A673 (cell line): ENCODE measurements around the gene LMF1.

ENCODE experiments used
- CTCF ChIP-seq: fragments of 300-800, 200-600 bp; sonication (generic); conservative IDR thresholded peaks from 2 replicates; pipeline ENCODE4 v1.5.1; 2017; ENCODE audit warnings: low read depth, mild to moderate bottlenecking, antibody characterized with exemption, low read length, moderate library complexity, mixed read lengths
- EZH2 ChIP-seq: fragments of 200-600 bp; sonication (generic); IDR thresholded peaks from 2 replicates; pipeline ENCODE4 v1.6.1; 2017; ENCODE audit warnings: borderline replicate concordance, low read depth, mild to moderate bottlenecking, mixed read lengths, antibody characterized with exemption, low read length; ENCODE audit not compliant: poor library complexity, severe bottlenecking

- TF ChIP-seq CTCF (no peak), EZH2 (no peak)
Observed at GRCh38 chr16:938752-939151, 32.0 kb downstream of the LMF1 start.
